HAP-1 (cell line): ENCODE results near the gene DRAM1.
"Not testable (repeated sequence)": the region's sequence is repeated elsewhere in the genome, so short reads cannot be mapped to it uniquely, and the experiment has no call there.

ENCODE experiments used
- DNase-seq, 2 experiments: peaks; one replicate each; pipeline ENCODE4 v3.0.0-alpha.2; 2016 to 2020; ENCODE audit warnings: low spot score in 2 of 2
- H3K27me3 ChIP-seq: fragments of 250-450 bp; sonication (Bioruptor Pico); 2 replicates; pipeline ENCODE4 v1.5.1; 2020; ENCODE audit warnings: low read depth, mild to moderate bottlenecking, moderate library complexity
- H3K36me3 ChIP-seq: fragments of 250-450 bp; sonication (Bioruptor Pico); replicated peaks from 2 replicates; pipeline ENCODE4 v1.5.1; 2020; ENCODE audit warnings: mild to moderate bottlenecking
- H3K4me1 ChIP-seq: fragments of 250-450 bp; sonication (Bioruptor Pico); 2 replicates; pipeline ENCODE4 v1.5.1; 2020; ENCODE audit warnings: mild to moderate bottlenecking
- H3K4me3 ChIP-seq: fragments of 250-450 bp; sonication (Bioruptor Pico); 2 replicates; pipeline ENCODE4 v1.5.1; 2020; ENCODE audit warnings: mild to moderate bottlenecking, moderate library complexity
- H3K9me3 ChIP-seq: fragments of 250-450 bp; sonication (Bioruptor Pico); 2 replicates; pipeline ENCODE4 v1.5.1; 2020; ENCODE audit warnings: mild to moderate bottlenecking, moderate library complexity
- in situ Hi-C: fragments of 300-500 bp; cut with MboI; formaldehyde crosslinking; loops from 3 replicates; pipeline ENCODE4 v1.14.3; 2020; ENCODE audit warnings: low sequenced_read_pairs, inconsistent platforms, mixed read lengths

DRAM1 gene

GRCh38 chr12:101902641-101903040, 25.3 kb downstream of the DRAM1 start:
- in situ Hi-C loops, result no loop called here
- DNase-seq, result no peak
- H3K36me3 ChIP-seq, result no peaks in the 10 kb centered on the region

GRCh38 chr12:101906226-101906625, 28.8 kb downstream of the DRAM1 start:
- no peaks in the 10 kb centered on the region for H3K4me1 ChIP-seq
- no peaks in the 10 kb centered on the region for H3K36me3 ChIP-seq
- H3K9me3 ChIP-seq, result no peaks in the 10 kb centered on the region
- no peak overlapping the region for H3K4me3 ChIP-seq
- H3K27me3 ChIP-seq, result no peaks in the 10 kb centered on the region
- in situ Hi-C loops, result no loop called here
- no peak for DNase-seq

More at GRCh38 chr12:101902641-101903040, 25.3 kb downstream of the DRAM1 start:
- H3K4me1 ChIP-seq, result no peaks in the 10 kb centered on the region
- H3K4me3 ChIP-seq, result no peak overlapping the region
- no peaks in the 10 kb centered on the region for H3K9me3 ChIP-seq
- H3K27me3 ChIP-seq, result no peaks in the 10 kb centered on the region

- Histone ChIP-seq H3K27me3 (no peaks in the 10 kb centered on the region), H3K4me1 (no peaks in the 10 kb centered on the region), H3K36me3 (no peaks in the 10 kb centered on the region), H3K4me3 (no peak overlapping the region), H3K9me3 (no peaks in the 10 kb centered on the region)
- DNase-seq, result no peak
- in situ Hi-C loops, result no loop called here
Measured at GRCh38 chr12:101908395-101908794, 31.0 kb downstream of the DRAM1 start.

- Histone ChIP-seq H3K36me3 (no peaks in the 10 kb centered on the region), H3K4me1 (no peaks in the 10 kb centered on the region), H3K9me3 (no peaks in the 10 kb centered on the region), H3K27me3 (no peaks in the 10 kb centered on the region), H3K4me3 (no peak overlapping the region)
- no peak for DNase-seq
- in situ Hi-C loops, result no loop called here
Measured at GRCh38 chr12:101909646-101910045, 32.3 kb downstream of the DRAM1 start.

- Histone ChIP-seq H3K4me1 (no peaks in the 10 kb centered on the region), H3K9me3 (no peaks in the 10 kb centered on the region), H3K27me3 (no peaks in the 10 kb centered on the region), H3K4me3 (no peak overlapping the region), H3K36me3 (no peaks in the 10 kb centered on the region)
- in situ Hi-C loops, result no loop called here
- DNase-seq, result no peak
Measured at GRCh38 chr12:101915841-101916240, 38.5 kb downstream of the DRAM1 start.

GRCh38 chr12:101918805-101919204, 41.4 kb downstream of the DRAM1 start:
- H3K36me3 ChIP-seq, in situ Hi-C loops, H3K4me3 ChIP-seq, H3K27me3 ChIP-seq, H3K4me1 ChIP-seq, H3K9me3 ChIP-seq, DNase-seq: not testable (repeated sequence)

GRCh38 chr12:101919447-101919846, 42.1 kb downstream of the DRAM1 start:
- no peaks in the 10 kb centered on the region for H3K4me1 ChIP-seq
- H3K9me3 ChIP-seq, result no peaks in the 10 kb centered on the region
- in situ Hi-C loops, result no loop called here
- no peak overlapping the region for H3K4me3 ChIP-seq
- no peaks in the 10 kb centered on the region for H3K36me3 ChIP-seq
- H3K27me3 ChIP-seq, result no peaks in the 10 kb centered on the region
- no peak for DNase-seq

GRCh38 chr12:101920906-101921305, 43.5 kb downstream of the DRAM1 start:
- H3K36me3 ChIP-seq, result no peaks in the 10 kb centered on the region
- no peak for DNase-seq
- no peaks in the 10 kb centered on the region for H3K4me1 ChIP-seq
- no peak overlapping the region for H3K4me3 ChIP-seq
- in situ Hi-C loops, result no loop called here
- H3K9me3 ChIP-seq, result no peaks in the 10 kb centered on the region
- H3K27me3 ChIP-seq, result no peaks in the 10 kb centered on the region

- Histone ChIP-seq H3K27me3 (no peaks in the 10 kb centered on the region; the same call in 1 of the 2 replicates), H3K4me3 (no peak overlapping the region), H3K36me3 (no peaks in the 10 kb centered on the region), H3K4me1 (no peaks in the 10 kb centered on the region), H3K9me3 (no peaks in the 10 kb centered on the region)
- DNase-seq, result no peak
- in situ Hi-C loops, result no loop called here
Measured at GRCh38 chr12:101923045-101923718, 45.8 kb downstream of the DRAM1 start.

- Histone ChIP-seq H3K4me1 (no peaks in the 10 kb centered on the region), H3K27me3 (no peaks in the 10 kb centered on the region; the same call in 1 of the 2 replicates), H3K9me3 (no peaks in the 10 kb centered on the region), H3K4me3 (no peak overlapping the region), H3K36me3 (no peaks in the 10 kb centered on the region)
- in situ Hi-C loops, result loop anchor here (25.0 kb wide), 2 partner anchors 563 to 863 kb away; partner anchors contain the start of gene IGF1
- DNase-seq, result no peak
Measured at GRCh38 chr12:101924618-101925017, 47.2 kb downstream of the DRAM1 start.

- H3K4me1 ChIP-seq, result no peaks in the 10 kb centered on the region
- H3K27me3 ChIP-seq, result no peaks in the 10 kb centered on the region; the same call in 1 of the 2 replicates
- H3K9me3 ChIP-seq, result no peaks in the 10 kb centered on the region
- no peak overlapping the region for H3K4me3 ChIP-seq
- no peaks in the 10 kb centered on the region for H3K36me3 ChIP-seq
- in situ Hi-C loops, result loop anchor here (25.0 kb wide), 2 partner anchors 562 to 862 kb away; partner anchors contain the start of gene IGF1
- no peak for DNase-seq
Measured at GRCh38 chr12:101925361-101925760, 48.0 kb downstream of the DRAM1 start.

GRCh38 chr12:101925935-101926334, 48.6 kb downstream of the DRAM1 start:
- in situ Hi-C loops, result loop anchor here (25.0 kb wide), 2 partner anchors 561 to 861 kb away; partner anchors contain the start of gene IGF1
- no peaks in the 10 kb centered on the region; the same call in 1 of the 2 replicates for H3K27me3 ChIP-seq
- no peaks in the 10 kb centered on the region for H3K4me1 ChIP-seq
- H3K9me3 ChIP-seq, result no peaks in the 10 kb centered on the region
- no peaks in the 10 kb centered on the region for H3K36me3 ChIP-seq
- no peak overlapping the region for H3K4me3 ChIP-seq
- DNase-seq, result no peak

- no peaks in the 10 kb centered on the region for H3K4me1 ChIP-seq
- in situ Hi-C loops, result loop anchor here (25.0 kb wide), 2 partner anchors 560 to 860 kb away; partner anchors contain the start of gene IGF1
- no peaks in the 10 kb centered on the region for H3K9me3 ChIP-seq
- no peak overlapping the region for H3K4me3 ChIP-seq
- DNase-seq, result no peak
- no peaks in the 10 kb centered on the region; the same call in 1 of the 2 replicates for H3K27me3 ChIP-seq
- H3K36me3 ChIP-seq, result no peaks in the 10 kb centered on the region
Measured at GRCh38 chr12:101927036-101927435, 49.7 kb downstream of the DRAM1 start.

- in situ Hi-C loops, result loop anchor here (25.0 kb wide), 2 partner anchors 559 to 859 kb away; partner anchors contain the start of gene IGF1
- DNase-seq, result no peak
Measured at GRCh38 chr12:101927999-101928398, 50.6 kb downstream of the DRAM1 start.

More at GRCh38 chr12:101927999-101928398, 50.6 kb downstream of the DRAM1 start:
- H3K9me3 ChIP-seq, result no peaks in the 10 kb centered on the region
- H3K4me1 ChIP-seq, result no peaks in the 10 kb centered on the region
- H3K4me3 ChIP-seq, result no peak overlapping the region
- H3K36me3 ChIP-seq, result no peaks in the 10 kb centered on the region
- H3K27me3 ChIP-seq, result no peaks in the 10 kb centered on the region; the same call in 1 of the 2 replicates
